Ovary (tissue), 3 donors: Measurements from ENCODE around the gene THSD7A.

Experiments used
- POLR2A ChIP-seq: fragments of 450-650 bp; IDR thresholded peaks from one replicate; pipeline ENCODE4 v1.6.1; 2017; ENCODE audit warnings: antibody characterized with exemption, mild to moderate bottlenecking, moderate library complexity
- TF ChIP-seq, protein P1 (sequence below), 3 donors: fragments of 450-650 bp in 2 of 3; fragments of 200-600 bp in 1 of 3; IDR thresholded peaks; one replicate each; pipeline versions ENCODE4 v1.5.1 to v1.8.0; 2016 to 2022; ENCODE audit warnings: antibody characterized with exemption in 3 of 3, mild to moderate bottlenecking in 1 of 3
- donor health status: DM: no; HTN: no; CAD: no.

DNA sequence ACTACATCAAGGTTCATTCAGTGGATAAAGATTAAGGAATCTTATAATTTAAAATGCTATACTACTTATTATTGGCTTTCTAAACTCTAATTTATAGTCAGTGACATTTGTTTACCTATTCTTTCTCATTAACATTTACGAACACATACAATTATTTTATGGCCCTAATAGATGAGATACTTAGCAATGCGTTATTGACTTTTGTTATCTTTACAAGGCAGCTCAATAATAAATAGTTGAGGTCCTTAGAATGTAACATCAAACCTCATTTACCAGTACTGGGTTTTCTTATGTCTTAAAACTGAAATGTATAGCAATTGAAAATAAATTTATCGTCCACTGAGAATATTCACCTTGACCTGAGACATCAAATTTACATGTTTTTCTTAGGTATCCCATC lies 89.0 kb downstream of the THSD7A start:
- no peak for TF ChIP-seq POLR2A
- TF ChIP-seq, protein P1, sequence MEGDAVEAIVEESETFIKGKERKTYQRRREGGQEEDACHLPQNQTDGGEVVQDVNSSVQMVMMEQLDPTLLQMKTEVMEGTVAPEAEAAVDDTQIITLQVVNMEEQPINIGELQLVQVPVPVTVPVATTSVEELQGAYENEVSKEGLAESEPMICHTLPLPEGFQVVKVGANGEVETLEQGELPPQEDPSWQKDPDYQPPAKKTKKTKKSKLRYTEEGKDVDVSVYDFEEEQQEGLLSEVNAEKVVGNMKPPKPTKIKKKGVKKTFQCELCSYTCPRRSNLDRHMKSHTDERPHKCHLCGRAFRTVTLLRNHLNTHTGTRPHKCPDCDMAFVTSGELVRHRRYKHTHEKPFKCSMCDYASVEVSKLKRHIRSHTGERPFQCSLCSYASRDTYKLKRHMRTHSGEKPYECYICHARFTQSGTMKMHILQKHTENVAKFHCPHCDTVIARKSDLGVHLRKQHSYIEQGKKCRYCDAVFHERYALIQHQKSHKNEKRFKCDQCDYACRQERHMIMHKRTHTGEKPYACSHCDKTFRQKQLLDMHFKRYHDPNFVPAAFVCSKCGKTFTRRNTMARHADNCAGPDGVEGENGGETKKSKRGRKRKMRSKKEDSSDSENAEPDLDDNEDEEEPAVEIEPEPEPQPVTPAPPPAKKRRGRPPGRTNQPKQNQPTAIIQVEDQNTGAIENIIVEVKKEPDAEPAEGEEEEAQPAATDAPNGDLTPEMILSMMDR (IDR thresholded peaks at IDR 0.05): no peak
